T1000 (cell line): ENCODE measurements around the gene POLR2H.
A peak's percentile ranks its signal among the peaks of the same experiment; 100 is the strongest.

Experiments used
- DNase-seq: peaks from one replicate; lab custom pipeline; 2025; ENCODE audit warnings: mixed read lengths; lab: John Stamatoyannopoulos, UW

The POLR2H gene

DNA sequence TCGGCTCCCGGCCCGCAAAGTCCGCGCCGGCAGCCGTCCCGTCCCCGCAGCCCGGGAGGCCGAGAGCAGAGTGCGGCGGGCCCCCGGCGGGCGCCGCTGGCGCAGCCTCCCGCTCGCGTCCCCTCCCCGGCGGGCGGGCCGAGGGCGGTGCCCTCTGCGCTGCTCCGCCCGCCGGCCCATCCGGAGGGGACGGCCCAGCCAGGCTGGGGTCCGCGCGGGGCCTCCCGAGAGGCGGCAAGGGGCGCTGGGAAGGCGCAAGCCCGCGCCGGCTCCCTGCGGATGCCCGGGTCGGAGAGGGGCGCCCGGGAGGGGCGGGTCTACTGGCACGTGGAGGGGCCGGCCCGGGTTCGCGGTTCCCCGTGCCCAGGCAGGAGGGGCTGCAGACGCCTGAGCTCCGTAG, at the start of gene POLR2H, which contains the start of gene CLCN2:
Gene POLR2H, plus strand, starts transcription at position 179 of the 400 bp plus-strand sequence. CDS start 1,783 bp downstream, outside the sequence.
Gene CLCN2, minus strand, starts transcription at position 74 of the 400 bp plus-strand sequence. CDS start 126 bp downstream, outside the sequence.
- no peak for DNase-seq

DNA sequence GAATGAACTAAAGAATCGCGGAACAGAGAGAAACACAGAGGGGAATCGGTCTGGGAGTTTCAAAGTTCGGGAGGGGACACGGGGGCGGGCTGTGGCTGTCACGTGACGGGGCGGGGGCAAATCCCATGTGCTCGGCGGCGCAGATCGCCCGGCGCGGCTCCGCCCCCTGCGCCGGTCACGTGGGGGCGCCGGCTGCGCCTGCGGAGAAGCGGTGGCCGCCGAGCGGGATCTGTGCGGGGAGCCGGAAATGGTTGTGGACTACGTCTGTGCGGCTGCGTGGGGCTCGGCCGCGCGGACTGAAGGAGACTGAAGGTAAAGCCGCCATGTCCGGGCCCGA, 47.2 kb upstream of the POLR2H start, which contains the start of gene EIF4G1:
Gene EIF4G1, plus strand, starts transcription at position 244 of the 337 bp plus-strand sequence. CDS start 1,191 bp downstream, outside the sequence.
- peak; percentile 95 for DNase-seq

DNA sequence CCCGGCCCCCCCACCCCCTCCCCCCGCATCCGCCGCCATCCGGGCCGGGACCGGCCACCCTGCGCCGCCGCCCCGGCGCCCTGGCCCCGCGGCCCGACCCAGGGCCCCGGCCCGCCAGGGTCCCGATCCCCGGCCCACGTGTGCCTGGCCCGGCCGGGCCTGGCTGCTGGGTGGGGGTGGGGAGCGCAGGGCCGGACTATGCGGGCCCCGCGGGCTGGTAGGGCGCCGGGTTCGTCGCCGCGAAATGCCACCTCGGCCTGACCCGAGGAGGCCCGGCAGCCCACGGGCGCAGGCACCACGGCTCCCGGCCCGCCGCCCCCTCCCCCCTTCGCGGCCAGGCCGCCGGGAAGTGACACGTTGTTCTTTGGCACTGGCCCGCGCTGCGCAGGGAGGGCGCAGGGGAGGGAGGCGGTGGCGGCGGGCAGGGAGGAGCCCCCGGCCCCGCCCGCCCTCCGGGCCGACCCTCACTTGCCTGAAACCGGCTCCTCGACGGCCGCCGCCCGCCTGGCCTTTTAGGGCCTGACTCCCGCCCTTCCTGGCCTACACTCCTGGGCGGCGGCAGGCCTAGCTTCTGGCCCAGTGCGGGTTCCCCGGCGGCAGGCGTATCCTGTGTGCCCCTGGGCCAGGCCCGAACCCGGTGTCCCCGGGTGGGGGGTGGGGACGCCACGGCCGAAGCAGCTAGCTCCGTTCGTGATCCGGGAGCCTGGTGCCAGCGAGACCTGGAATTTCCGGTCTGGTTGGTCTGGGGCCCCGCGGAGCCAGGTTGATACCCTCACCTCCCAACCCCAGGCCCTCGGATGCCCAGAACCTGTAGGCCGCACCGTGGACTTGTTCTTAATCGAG, 46.6 kb upstream of the POLR2H start:
- DNase-seq, result no peak

DNA sequence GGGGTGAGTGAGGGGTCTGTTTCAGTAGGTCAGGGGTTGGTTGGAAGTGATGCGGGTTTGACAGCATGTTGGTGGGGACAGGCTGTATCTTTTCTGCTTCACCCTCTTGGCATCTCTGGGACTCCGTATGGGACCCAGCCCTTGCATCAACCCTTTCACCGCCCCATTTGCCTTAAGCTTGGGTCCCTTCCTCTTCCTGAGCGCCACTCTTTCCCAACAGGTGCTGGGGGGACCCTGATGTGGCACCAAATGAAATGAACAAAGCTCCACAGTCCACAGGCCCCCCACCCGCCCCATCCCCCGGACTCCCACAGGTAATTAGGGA, 46.0 kb upstream of the POLR2H start:
- no peak for DNase-seq

DNA sequence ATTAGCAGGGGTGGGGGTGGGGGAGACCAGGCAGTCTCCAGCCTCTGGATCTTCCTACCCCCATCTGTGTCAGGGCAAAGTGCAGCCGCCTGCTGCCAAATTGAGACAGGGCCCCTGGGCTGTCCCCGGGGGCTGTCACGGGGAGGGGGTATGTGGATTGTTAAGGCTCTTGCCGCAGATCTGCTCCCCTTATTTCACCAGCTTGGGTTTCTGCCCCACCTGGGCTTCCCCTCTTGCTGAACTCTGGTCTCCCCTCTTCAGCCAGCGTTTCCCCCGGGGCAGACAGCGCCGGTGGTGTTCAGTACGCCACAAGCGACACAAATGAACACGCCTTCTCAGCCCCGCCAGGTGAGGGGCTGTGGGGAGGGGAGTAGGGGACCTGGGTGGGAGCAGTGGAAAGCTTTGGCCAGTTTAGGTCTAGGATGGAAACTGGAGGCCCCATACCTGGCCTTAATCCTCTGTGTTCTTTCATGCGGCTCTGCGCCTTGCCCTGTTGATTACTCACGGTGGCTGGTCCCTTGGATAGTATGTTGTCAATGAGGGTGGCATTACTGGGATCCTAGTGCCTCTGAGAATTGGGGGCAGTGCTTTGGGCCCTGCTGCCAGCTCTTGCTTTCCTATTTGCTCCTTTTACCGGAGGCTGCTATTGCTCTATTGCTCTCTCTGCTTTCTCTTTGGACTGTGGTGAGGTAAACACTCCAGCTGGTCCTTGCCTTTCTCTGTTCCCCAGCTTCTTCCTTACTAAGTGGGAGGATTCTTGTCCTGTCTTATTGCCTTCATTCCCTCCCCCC, 45.4 kb upstream of the POLR2H start:
- no peak for DNase-seq

DNA sequence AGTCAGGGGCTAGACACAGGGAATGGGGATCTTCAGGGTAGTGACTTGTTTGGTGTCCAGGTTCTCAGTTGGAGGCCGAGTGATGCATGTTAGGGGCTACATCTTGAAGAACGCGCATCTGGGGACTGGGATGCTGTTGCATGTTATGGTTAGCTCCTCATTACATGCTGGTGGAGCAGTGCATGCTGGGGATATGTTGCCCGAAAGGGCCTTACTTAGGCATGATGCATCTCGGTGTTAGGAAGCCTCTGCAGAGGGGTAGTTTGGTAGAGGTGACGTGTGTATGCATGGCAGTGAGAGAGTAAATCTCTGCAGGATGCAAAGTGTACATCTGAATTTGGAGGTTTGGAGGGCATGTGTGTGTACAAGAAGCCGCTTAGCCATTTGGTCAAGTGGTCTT, 44.7 kb upstream of the POLR2H start:
- DNase-seq, result no peak

DNA sequence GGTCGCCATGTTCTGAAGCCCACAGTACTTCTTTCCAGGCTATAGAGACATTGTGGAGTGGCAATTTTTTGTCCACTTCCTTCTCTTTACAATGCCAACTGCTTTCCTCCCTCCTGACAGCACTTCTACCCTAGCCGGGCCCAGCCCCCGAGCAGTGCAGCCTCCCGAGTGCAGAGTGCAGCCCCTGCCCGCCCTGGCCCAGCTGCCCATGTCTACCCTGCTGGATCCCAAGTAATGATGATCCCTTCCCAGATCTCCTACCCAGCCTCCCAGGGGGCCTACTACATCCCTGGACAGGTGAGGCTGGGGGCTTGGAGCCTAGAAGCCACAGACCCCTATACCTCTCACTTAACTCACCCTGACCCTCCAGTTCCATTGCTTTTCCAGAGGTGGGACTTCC, 44.3 kb upstream of the POLR2H start:
- no peak for DNase-seq

DNA sequence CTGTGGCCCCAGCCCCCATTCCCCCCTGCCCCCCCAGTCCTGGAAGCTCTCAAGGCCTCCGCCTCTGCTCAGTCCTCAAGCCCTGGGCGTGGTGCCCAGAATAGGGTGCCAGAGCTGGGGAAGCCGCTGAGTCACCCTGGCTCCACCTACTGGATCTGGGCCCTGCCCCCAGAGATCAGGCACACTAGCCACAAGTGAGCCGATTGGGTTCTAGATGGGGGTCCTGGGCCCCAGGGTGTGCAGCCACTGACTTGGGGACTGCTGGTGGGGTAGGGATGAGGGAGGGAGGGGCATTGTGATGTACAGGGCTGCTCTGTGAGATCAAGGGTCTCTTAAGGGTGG, 41.4 kb upstream of the POLR2H start:
- DNase-seq, result peak; percentile 92

DNA sequence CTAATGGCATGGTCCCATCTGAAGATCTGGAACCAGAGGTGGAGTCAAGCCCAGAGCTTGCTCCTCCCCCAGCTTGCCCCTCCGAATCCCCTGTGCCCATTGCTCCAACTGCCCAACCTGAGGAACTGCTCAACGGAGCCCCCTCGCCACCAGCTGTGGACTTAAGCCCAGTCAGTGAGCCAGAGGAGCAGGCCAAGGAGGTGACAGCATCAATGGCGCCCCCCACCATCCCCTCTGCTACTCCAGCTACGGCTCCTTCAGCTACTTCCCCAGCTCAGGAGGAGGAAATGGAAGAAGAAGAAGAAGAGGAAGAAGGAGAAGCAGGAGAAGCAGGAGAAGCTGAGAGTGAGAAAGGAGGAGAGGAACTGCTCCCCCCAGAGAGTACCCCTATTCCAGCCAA, 39.8 kb upstream of the POLR2H start:
- DNase-seq, result no peak

DNA sequence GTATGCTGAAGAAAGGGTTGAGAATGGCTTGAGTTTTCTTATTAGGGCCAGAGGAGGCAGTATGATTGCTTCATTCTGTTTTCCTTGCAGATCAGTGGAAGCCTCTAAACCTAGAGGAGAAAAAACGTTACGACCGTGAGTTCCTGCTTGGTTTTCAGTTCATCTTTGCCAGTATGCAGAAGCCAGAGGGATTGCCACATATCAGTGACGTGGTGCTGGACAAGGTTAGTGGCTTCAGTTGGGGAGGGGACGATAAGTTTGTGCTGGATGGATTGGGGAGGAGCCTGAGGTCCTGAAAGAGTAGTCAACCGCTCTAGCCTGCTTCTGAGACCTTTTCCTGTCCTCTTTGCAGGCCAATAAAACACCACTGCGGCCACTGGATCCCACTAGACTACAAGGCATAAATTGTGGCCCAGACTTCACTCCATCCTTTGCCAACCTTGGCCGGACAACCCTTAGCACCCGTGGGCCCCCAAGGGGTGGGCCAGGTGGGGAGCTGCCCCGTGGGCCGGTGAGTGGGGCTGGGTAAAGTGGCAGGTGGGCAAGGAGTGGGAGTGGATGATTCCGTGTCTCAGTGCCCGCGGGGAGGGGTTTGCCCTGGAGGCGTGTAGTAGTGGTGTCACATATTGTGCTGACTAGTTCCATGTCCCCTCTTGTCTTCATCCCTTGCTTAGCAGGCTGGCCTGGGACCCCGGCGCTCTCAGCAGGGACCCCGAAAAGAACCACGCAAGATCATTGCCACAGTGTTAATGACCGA, 38.6 kb upstream of the POLR2H start:
- DNase-seq, result no peak

DNA sequence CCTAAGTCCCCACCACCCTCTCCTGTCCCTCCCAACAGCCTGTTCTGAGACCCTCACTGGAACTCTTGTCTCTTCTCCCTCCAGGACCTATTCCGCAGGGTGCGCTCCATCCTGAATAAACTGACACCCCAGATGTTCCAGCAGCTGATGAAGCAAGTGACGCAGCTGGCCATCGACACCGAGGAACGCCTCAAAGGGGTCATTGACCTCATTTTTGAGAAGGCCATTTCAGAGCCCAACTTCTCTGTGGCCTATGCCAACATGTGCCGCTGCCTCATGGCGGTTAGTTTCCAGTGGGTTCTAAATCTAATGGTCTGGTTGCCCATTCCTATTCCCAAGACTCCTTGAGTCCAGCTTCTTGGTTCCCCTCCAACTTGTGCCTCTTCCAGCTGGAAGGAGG, 37.8 kb upstream of the POLR2H start:
- DNase-seq, result no peak

DNA sequence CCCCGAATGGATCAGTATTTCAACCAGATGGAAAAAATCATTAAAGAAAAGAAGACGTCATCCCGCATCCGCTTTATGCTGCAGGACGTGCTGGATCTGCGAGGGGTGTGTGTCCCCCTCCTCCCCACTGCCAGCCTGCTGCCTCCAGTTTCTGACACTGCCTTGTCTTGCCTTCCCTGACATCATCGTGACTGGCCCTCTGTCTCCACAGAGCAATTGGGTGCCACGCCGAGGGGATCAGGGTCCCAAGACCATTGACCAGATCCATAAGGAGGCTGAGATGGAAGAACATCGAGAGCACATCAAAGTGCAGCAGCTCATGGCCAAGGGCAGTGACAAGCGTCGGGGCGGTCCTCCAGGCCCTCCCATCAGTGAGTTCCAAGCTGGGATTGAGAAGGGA, 36.2 kb upstream of the POLR2H start:
- no peak for DNase-seq

DNA sequence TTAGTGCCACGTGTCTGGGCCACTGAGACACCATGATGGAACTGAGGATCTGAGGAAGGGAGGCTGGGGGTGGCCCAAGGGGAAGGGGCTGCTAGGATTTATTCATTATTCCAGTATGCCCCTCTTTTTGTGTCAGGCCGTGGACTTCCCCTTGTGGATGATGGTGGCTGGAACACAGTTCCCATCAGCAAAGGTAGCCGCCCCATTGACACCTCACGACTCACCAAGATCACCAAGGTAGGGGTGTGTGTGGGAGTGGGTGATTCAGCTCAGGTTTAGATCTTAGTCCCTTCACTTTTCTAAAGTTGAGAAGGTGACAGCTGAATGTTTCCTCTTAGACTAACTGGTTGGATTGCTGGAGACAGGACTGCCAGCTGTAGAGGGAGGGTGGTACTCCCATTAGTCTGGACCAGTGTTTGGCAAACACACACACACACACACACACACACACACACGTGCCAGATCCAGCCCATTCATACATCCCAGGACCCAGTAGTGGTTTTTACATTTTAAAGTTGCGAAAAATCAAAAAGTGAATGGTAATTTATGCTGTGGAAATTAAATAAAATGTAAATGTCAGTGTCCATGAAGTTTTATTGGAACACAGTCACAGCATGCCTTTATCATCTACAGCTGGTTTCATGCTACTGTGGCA, 35.7 kb upstream of the POLR2H start:
- no peak for DNase-seq

DNA sequence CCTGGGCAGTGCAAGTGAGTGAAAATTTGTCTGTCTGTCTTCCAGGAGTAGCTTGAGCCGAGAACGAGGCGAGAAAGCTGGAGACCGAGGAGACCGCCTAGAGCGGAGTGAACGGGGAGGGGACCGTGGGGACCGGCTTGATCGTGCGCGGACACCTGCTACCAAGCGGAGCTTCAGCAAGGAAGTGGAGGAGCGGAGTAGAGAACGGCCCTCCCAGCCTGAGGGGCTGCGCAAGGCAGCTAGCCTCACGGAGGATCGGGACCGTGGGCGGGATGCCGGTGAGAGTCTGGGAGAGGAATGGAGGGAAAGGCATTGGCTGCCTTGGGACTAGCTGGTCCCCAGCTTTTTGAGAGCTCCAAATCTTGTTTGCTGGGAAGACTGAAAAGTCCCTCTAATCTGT, 34.3 kb upstream of the POLR2H start:
- DNase-seq, result no peak

DNA sequence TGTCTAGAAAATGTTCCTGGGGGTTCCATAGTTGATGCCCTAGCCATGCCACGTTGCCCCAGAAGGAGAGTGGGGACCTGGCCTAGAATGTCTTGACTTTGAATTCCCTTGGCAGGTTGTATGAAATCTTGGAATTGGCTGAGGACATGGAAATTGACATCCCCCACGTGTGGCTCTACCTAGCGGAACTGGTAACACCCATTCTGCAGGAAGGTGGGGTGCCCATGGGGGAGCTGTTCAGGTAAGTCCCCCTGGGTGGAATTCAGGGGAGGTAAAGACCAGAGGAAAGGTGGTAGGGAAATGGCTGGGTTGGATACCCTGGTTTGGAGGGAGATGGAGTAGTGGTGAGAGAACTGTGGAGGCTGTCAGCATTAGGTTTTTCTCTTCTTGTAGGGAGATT, 33.0 kb upstream of the POLR2H start:
- DNase-seq, result no peak

DNA sequence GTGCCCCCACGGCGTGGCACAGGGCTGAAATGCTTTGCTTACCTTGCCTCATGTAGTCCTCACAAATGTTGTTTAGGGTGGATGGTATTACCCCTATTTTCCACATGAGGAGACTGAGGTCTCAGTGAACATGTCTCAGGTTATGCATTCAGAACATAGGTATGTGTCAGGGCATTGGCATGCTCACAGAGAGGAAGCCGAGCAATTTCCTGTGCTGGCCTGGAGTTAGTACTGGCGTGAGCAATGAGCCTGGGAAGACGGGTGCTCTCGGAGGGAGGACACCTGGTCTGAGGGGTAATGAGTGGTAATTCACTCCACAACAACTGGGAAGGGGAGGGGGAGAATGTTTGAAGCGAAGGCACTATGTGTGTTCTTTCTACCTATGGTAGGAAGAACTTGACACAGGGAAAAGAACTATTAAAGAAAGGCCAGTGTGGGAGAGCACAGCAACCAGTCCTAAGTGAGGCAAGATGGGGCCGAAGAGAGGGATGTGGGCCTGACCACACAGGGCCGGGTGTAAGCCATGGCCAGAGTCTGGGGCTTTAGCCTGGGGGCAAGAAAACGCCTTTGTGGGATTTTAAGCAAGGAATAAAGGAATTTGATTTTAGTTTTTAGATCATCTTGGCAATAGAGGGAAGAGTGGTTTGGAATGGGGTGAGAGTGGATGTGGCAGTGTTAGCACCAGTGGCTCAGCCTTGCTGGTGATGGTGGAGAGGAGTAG, 29.0 kb upstream of the POLR2H start:
- peak; percentile 57 for DNase-seq

DNA sequence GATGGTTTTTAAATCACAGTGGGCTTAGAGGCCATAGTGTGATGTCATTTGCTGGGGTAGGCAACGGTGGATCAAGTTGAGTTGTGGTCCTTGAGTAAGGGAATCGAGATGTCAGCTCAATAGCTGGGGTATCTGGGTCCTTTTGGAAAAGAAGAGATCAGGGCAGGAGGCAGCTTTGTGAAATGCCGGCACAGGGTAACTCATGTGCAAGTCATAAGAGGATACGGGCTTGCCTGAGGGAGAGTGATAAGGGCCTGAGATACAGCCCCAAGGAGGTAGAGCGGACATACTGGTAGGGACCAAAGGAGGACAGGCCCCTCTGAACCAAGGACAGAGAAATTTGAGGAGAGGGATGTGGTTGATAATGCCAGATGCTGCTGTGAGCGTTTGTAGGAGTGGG, 28.3 kb upstream of the POLR2H start:
- DNase-seq, result no peak

DNA sequence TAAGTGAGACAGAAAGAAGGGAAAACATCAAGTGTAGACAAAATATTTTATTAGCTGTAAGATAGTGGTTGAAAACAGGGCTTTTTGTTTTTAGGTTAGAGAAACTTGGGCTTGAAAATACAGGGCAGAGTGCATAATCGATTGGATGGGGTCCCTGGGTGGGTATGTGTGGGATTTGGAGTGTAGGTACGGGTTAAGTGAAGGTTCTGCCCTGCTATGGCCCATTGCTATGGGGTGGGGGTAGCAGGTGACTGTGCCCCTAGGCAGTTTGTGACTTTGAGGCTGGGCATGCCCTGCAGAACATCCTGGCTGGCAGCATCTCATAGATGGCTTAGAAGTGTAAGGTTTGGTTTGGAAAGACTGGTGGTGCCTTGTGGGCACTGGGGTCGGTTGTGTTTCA, 27.8 kb upstream of the POLR2H start:
- DNase-seq, result no peak

DNA sequence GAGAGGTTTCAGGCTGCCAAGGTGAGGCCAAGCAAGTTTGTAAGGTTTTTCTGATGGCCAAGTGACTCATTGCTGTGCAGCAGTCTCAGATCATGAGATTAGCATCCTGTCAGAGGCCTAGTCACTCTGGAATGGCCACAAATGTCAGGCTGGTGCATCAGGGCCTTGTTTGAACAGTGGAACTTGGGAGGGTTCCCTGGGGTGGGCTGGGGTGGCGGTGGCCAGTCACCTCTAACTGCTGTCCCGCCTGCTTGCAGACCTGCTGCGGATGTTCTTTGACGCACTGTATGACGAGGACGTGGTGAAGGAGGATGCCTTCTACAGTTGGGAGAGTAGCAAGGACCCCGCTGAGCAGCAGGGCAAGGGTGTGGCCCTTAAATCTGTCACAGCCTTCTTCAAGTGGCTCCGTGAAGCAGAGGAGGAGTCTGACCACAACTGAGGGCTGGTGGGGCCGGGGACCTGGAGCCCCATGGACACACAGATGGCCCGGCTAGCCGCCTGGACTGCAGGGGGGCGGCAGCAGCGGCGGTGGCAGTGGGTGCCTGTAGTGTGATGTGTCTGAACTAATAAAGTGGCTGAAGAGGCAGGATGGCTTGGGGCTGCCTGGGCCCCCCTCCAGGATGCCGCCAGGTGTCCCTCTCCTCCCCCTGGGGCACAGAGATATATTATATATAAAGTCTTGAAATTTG, 26.9 kb upstream of the POLR2H start:
- DNase-seq, result peak; percentile 39

DNA sequence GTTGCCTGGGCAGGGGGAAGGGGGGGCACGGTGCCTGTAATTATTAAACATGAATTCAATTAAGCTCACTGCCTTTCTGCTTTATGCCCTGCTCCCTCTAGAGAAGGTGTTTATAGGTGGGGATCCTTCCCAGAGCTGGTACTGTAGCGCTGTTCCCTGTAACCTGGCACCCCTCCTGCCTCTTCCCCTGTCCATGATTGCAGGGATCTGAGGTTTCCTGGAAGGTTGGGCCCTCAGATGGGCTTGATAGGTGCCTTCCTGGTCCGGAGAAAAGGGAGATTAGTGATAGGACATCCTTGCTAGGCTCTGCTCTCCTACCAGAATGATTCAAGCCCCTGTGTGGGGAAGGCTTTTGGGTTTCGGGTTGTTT, 26.2 kb upstream of the POLR2H start:
- DNase-seq, result no peak
